Astrocyte (in vitro differentiated cells and primary cell): ENCODE results near the gene PLEK2. TPM values are rescaled to one million over a fixed set of nuclear protein-coding genes. Genes with fewer than 3 reads are reported as not detected.

Experiments used
- DNase-seq: peaks from one replicate; pipeline ENCODE4 v3.0.0-alpha.2; 2010; ENCODE audit warnings: low read depth
- FAIRE-seq: peaks from 2 replicates; lab custom pipeline; 2011; peaks lifted over from hg19 to GRCh38; lab: Jason Lieb, UNC
- H2AFZ ChIP-seq: 2 replicates; pipeline ENCODE4 v1.6.0; 2012; ENCODE audit warnings: low read depth, low read length, inconsistent platforms
- H3K27ac ChIP-seq: 2 replicates; pipeline ENCODE4 v1.5.1; 2011; ENCODE audit warnings: low read depth, low read length, inconsistent platforms
- H3K27me3 ChIP-seq: 2 replicates; pipeline ENCODE4 v1.6.0; 2011; ENCODE audit warnings: low read length, inconsistent platforms; ENCODE audit not compliant: insufficient read depth
- H3K36me3 ChIP-seq: 2 replicates; pipeline ENCODE4 v1.5.1; 2011; ENCODE audit warnings: low read length, inconsistent platforms; ENCODE audit not compliant: insufficient read depth
- H3K4me1 ChIP-seq: 2 replicates; pipeline ENCODE4 v1.5.1; 2011; ENCODE audit warnings: low read length, inconsistent platforms; ENCODE audit not compliant: insufficient read depth
- H3K4me2 ChIP-seq: 2 replicates; pipeline ENCODE4 v1.6.0; 2012; ENCODE audit warnings: low read length, inconsistent platforms
- H3K4me3 ChIP-seq: 2 replicates; pipeline ENCODE4 v1.5.1; 2011; ENCODE audit warnings: low read depth, mild to moderate bottlenecking, low read length, inconsistent platforms; ENCODE audit not compliant: insufficient read depth
- H3K79me2 ChIP-seq: 2 replicates; pipeline ENCODE4 v1.6.0; 2012; ENCODE audit warnings: mild to moderate bottlenecking, low read length, inconsistent platforms; ENCODE audit not compliant: insufficient read depth
- H3K9ac ChIP-seq: 2 replicates; pipeline ENCODE4 v1.6.0; 2012; ENCODE audit warnings: mild to moderate bottlenecking, low read length, inconsistent platforms
- H3K9me3 ChIP-seq: 2 replicates; pipeline ENCODE4 v1.5.1; 2012; ENCODE audit warnings: low read depth, mild to moderate bottlenecking, low read length, inconsistent platforms; ENCODE audit not compliant: insufficient read depth
- H4K20me1 ChIP-seq: 2 replicates; pipeline ENCODE4 v1.6.0; 2012; ENCODE audit warnings: low read length, inconsistent platforms; ENCODE audit not compliant: insufficient read depth
- H3K27ac Mint-ChIP-seq: one replicate; pipeline ENCODE4 v1.8.0; 2021; ENCODE audit warnings: mild to moderate bottlenecking, mixed read lengths; ENCODE audit not compliant: unreplicated experiment
- H3K27me3 Mint-ChIP-seq: one replicate; pipeline ENCODE4 v1.8.0; 2021; ENCODE audit warnings: low read depth, mixed read lengths; ENCODE audit not compliant: unreplicated experiment
- H3K36me3 Mint-ChIP-seq: one replicate; pipeline ENCODE4 v1.8.0; 2021; ENCODE audit warnings: low read depth, mixed read lengths; ENCODE audit not compliant: unreplicated experiment
- H3K4me1 Mint-ChIP-seq: one replicate; pipeline ENCODE4 v1.8.0; 2021; ENCODE audit warnings: low read depth, mixed read lengths; ENCODE audit not compliant: unreplicated experiment
- H3K4me3 Mint-ChIP-seq: one replicate; pipeline ENCODE4 v1.8.0; 2021; ENCODE audit warnings: mild to moderate bottlenecking, moderate library complexity, mixed read lengths; ENCODE audit not compliant: unreplicated experiment
- H3K9me3 Mint-ChIP-seq: one replicate; pipeline ENCODE4 v1.8.0; 2021; ENCODE audit warnings: mild to moderate bottlenecking, mixed read lengths; ENCODE audit not compliant: unreplicated experiment
- CTCF ChIP-seq: IDR thresholded peaks from 2 replicates; pipeline ENCODE4 v1.5.1; 2011; ENCODE audit warnings: low read depth, mild to moderate bottlenecking, inconsistent platforms, low read length, moderate library complexity; ENCODE audit not compliant: insufficient read depth
- EZH2 ChIP-seq: IDR thresholded peaks from 2 replicates; pipeline ENCODE4 v1.6.1; 2012; ENCODE audit warnings: mild to moderate bottlenecking, low read length, inconsistent platforms; ENCODE audit not compliant: insufficient read depth
- total RNA-seq: library from RNA; stranded (reverse); gene quantifications from 2 replicates; pipeline ENCODE4 v1.2.1, GENCODE V29; 2021

PLEK2 gene
- total RNA-seq, 1 donor from 2014 or later, result 1.3 TPM

GRCh38 chr14:67449096-67449495, 37.1 kb upstream of the PLEK2 start:
- H3K9me3 Mint-ChIP-seq, result peaks cover 6% of the 10 kb centered on the region
- no peak overlapping the region for H3K4me3 Mint-ChIP-seq
- no peaks in the 10 kb centered on the region for H3K36me3 Mint-ChIP-seq
- Histone ChIP-seq H2AFZ (no peak overlapping the region), H3K9me3 (no peaks in the 10 kb centered on the region), H3K4me2 (no peak overlapping the region), H3K9ac (no peak overlapping the region), H3K79me2 (no peaks in the 10 kb centered on the region), H3K4me1 (peaks cover 5% of the 10 kb centered on the region), H3K36me3 (no peaks in the 10 kb centered on the region), H4K20me1 (no peaks in the 10 kb centered on the region), H3K27ac (no peak overlapping the region), H3K4me3 (no peak overlapping the region), H3K27me3 (peaks cover 2% of the 10 kb centered on the region)
- H3K27me3 Mint-ChIP-seq, result peaks cover 18% of the 10 kb centered on the region
- no peak overlapping the region for H3K27ac Mint-ChIP-seq
- no peak for FAIRE-seq
- H3K4me1 Mint-ChIP-seq, result peaks cover 4% of the 10 kb centered on the region
- no peak for DNase-seq
- TF ChIP-seq EZH2 (no peak), CTCF (no peak)

GRCh38 chr14:67447033-67447381, 35.0 kb upstream of the PLEK2 start:
- peaks cover 2% of the 10 kb centered on the region for H3K27me3 ChIP-seq
- FAIRE-seq (no peak), DNase-seq (no peak)
- Mint-ChIP-seq H3K4me1 (peaks cover 4% of the 10 kb centered on the region), H3K27me3 (peaks cover 15% of the 10 kb centered on the region), H3K36me3 (no peaks in the 10 kb centered on the region), H3K9me3 (peaks cover 6% of the 10 kb centered on the region), H3K27ac (no peak overlapping the region), H3K4me3 (no peak overlapping the region)
- no peaks in the 10 kb centered on the region for H4K20me1 ChIP-seq
- H3K9ac ChIP-seq, result no peak overlapping the region
- no peak for TF ChIP-seq EZH2
- TF ChIP-seq CTCF, result no peak
- peaks cover 5% of the 10 kb centered on the region for H3K4me1 ChIP-seq
- H2AFZ ChIP-seq, result no peak overlapping the region
- H3K36me3 ChIP-seq, result no peaks in the 10 kb centered on the region
- no peaks in the 10 kb centered on the region for H3K79me2 ChIP-seq
- no peak overlapping the region for H3K4me2 ChIP-seq
- no peaks in the 10 kb centered on the region for H3K9me3 ChIP-seq
- no peak overlapping the region for H3K27ac ChIP-seq
- no peak overlapping the region for H3K4me3 ChIP-seq

GRCh38 chr14:67446371-67447032, 34.5 kb upstream of the PLEK2 start:
- H3K4me3 Mint-ChIP-seq, result no peak overlapping the region
- no peaks in the 10 kb centered on the region for H3K36me3 Mint-ChIP-seq
- H3K4me1 Mint-ChIP-seq, result peaks cover 4% of the 10 kb centered on the region
- no peaks in the 10 kb centered on the region for H3K79me2 ChIP-seq
- peaks cover 15% of the 10 kb centered on the region for H3K27me3 Mint-ChIP-seq
- H3K4me2 ChIP-seq, result no peak overlapping the region
- H4K20me1 ChIP-seq, result no peaks in the 10 kb centered on the region
- no peaks in the 10 kb centered on the region for H3K9me3 ChIP-seq
- H3K4me3 ChIP-seq, result no peak overlapping the region
- H3K9me3 Mint-ChIP-seq, result peaks cover 6% of the 10 kb centered on the region
- FAIRE-seq, result no peak
- no peak overlapping the region for H2AFZ ChIP-seq
- H3K4me1 ChIP-seq, result peaks cover 5% of the 10 kb centered on the region
- H3K27ac ChIP-seq, result no peak overlapping the region
- TF ChIP-seq CTCF (no peak), EZH2 (no peak)
- peaks cover 2% of the 10 kb centered on the region for H3K27me3 ChIP-seq
- DNase-seq, result no peak
- no peak overlapping the region for H3K9ac ChIP-seq
- no peak overlapping the region for H3K27ac Mint-ChIP-seq
- H3K36me3 ChIP-seq, result no peaks in the 10 kb centered on the region
